Activated CD4-positive, alpha-beta T cell treated with anti-CD3 and anti-CD28 coated beads, Interleukin-10, Interleukin-2, amounts not matched to agents 100 ng/mL and 50 ng/mL, durations not matched to agents 16 hours and 8 hours (primary cell): ENCODE results near the gene HES7.

Source experiments
- DNase-seq: peaks from one replicate; pipeline ENCODE4 v3.0.0-alpha.2; 2020

The HES7 gene

DNA sequence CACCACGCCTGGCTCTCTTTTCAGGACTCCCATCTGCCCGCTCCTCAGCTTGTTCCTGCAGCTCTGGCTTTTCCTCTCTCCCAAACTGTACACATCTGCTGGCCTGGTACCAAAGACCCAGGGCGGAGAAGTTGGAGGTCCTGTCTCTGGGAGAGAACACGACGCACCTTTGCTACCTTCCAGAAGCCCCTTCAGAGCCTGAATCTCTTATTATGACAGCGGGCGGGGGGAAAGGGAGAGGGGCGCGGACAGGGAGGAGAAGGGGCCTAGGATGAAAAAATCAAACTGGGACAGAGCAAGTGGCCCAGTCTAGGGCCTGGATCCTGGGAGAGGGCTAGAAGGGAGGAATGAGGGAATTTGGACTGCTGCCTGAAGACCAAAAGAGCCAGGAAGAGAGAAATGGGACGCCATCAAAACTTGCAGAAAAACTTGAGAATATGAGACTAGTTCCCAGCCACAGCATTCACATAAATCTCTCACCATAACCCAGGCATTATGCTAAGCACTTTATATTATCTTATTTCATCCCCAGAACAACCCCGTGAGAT lies 30.8 kb upstream of the HES7 start:
- DNase-seq, result no peak

DNA sequence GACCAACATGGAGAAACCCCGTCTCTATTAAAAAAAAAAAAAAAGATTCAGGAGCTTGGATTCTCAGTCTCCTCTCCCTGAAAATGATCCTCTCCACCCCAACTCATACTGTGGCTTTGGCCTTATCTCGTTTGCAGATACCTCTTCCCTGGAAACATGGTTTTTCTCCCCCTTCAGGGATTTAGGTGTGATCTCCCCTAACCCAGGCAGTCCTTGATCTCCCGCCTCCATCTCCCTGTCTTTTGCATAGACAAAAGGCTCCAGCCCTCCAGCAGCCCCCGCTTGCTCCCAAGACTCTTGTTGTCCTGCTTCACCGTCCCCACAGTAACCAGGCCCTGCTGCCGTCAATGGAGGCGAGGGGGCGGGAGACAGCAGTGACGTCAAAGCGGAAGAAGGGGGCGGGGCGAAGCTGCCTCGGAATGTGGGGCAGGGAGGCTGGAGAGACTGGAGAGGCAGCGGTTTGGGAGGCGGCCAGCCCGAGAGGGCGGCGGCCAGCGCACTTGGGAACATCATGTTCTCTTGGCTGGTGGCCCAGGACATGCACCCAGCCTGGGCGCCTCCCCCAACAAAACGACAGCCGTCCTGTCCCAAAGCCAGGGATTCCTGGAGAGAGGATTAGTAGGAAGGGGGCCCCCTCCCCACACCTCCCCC lies 30.2 kb upstream of the HES7 start:
- DNase-seq, result peak; percentile 89

DNA sequence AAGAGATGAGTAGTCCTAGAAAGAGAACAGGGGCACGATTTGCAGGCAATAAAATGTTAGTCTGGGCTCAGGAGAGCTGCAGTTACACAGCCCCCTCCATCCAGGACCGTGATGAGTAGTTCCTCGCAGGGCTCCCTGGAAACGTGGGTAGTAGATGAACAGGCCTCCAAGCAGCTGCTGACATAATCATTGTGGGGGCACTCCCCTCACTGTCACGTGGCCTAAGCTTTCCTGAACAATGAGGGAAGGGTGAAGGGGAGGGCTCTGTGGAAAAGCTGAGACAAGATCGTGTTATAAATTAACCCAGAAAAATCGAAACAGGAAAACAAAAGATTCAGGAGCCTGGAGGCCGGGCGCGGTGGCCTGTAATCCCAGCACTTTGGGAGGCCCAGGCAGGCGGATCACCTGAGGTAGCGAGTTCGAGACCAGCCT lies 29.6 kb upstream of the HES7 start:
- DNase-seq, result peak; percentile 53

DNA sequence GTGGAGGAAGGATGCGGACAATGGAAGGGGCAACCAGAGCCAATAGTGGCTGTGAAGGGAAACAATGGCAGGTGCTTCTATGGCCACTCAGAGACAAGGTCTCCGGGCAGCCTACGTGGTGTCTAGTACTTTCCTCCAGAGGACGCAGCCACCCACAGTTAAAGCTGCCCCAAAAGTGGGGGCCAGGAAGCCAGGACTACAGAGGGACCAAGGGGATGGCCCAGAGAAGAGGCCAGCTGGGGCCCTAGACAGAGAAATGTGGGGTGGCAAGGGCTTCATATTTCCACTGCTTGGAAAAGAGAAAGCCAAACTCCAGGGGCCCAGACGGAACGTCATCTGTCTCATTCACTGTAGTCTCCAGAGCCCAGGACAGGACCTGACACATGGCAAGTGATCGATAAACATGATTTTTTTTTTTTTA lies 29.1 kb upstream of the HES7 start:
- DNase-seq, result no peak

DNA sequence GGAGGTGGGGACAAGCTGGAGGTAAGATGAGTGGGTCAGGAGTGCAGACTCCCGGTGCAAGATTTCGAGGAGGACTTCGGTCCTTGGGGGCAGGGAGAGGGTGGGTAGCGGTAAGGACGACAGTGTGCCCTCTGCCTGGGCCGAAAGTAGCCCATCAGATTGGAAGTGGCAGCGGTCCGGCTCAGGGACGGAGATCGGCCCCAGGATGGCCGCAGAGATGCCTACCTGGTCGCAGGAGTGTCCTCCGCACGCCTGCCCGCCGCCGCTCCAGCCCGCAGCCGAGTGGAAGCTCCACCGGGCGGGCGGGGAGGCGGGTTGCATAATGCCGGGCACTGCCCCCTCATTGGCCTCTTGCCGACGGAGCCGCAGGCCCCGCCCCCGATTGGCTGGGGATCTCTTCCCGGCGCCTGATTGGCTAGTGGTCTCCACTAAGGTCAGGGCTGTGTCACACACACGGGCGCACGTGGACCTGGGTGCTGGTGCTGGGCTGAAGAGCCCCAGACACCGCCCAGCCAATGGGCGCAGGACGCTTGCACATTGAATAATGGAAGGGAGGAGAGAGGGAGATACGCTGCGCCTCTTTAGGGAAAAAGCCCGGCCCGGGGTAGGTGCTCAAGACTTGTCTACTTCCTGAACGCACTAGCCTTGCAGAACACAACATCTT lies 28.3 kb upstream of the HES7 start, which contains the start of gene PER1:
Gene PER1 (minus strand): TSS at position 293 of the 664 bp plus-strand sequence. CDS start 1,698 bp downstream, outside the sequence.
- DNase-seq, result peak; percentile 97

DNA sequence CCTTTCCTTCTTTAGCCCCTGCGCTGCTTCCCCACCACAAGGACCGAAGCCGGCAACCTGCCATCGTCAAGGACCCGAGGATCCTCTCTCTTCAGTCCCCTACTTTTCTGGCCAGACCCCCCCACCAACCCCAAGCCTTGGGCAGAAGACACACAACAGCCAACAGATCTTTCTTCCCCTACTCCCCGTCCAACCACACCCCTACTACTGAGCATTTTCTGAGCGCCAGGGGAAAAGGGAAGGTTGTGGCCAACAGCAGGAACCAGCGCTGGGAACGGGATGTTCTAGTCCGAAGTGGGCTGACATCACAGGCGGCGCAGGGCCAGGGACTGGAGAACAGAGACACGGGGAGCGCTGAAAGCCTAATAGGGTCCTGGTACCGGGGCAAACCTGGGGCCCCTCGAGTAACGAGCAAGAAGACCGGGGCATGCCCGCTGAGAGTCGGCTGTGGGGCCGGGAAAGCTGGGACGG lies 27.8 kb upstream of the HES7 start:
- no peak for DNase-seq

DNA sequence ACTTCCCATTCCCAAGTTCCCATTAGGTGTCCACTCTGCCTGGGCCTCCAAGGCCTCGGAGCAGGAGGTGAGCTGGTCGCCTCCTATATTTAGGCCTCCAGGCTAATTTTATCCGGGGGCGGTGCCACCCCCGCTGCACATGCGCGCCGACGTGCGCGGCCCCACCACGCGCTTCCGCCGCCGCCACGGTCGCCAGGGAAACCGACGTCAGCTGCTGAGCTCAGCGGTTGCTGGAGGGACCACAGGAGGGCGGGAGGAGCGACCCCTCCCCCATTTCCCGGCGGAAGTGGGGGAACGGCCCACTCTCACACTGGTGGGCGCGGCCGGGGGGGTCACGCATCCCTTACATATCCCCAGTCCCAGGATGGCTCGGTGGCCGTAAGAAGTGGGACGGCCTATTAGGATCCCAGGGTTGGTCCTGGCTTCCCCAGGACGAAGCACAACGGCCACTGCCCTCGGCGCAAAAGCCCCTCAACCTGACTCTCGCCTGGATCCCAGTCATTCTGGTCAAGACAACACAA lies 27.3 kb upstream of the HES7 start:
- DNase-seq, result peak; percentile 92

DNA sequence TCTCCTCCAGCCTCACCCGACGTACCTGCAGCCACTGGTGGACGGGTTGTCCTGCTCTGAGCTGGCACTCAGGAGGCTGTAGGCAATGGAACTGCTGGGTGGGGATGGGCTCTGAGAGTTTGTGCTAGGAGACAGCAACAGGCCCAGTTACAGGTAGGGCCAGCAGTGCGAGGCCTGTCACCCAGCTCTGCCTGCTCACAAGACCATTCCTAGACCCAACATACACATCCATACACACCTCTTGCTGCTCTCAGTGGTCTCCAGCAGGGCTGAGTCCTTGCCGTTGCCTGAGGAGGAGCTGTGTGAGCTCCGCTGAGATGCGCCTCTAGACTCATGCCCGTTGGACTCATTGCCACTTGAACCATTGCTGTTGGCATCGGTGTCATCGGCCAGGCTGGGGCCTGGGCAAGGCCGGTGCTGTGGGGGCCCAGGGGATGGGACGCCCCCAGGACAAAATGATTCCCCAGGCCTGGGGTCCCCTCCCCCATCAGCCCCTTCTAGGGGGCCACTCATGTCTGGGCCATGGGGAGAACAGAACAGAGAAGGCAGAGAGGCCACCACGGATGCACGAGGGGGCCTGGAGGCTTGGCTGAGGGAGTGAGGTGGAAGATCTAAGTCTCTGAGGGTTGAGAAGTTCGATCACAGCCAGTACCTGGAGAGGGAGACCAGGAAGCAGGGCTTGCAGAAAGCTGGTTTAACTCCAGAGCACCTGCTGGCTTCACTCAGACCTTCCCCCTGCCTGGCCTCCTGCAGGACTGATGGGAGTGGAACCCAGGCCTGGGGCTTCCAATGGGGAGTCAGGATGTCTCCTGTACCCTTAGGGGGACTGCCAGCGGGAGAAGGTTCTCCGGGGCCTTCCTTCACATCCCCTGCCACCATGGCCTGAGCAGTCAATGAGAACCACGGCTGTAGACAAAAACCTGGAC lies 26.6 kb upstream of the HES7 start:
- DNase-seq, result no peak

DNA sequence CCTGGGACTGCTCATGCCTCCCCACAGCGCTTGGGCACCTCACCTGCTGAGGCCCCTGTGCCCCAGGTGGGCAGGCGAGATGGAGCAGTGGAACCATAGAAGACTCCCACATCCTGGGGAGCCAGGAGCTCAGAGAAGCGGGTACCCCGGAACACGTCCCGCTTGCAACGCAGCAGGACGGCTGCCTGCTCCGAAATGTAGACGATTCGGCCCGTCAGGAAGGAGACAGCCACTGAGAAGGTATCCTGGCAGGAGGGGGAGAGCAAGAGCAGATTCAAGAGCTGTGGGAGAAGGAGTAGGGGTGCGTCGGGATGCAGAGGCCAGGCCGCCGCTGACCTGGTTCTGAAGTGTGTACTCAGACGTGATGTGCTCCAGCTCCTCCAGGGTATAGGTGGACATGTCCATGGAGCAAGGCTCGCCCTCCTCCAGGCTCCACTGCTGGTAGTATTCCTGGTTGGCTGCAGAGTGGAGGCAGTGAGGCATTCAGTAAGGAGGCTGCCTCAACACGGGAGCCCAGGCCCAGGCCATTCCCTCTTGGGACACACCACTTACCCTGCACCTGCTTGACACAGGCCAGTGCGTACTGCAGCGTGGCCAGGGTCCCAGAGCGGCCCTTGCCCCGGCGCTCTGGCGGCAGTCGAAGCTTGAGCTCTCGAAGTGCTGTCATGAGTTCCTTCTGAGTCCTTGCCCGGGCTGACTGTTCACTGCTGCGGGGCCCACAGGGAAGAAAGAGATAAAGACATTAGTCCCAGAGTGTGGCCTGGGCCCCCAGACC lies 25.7 kb upstream of the HES7 start:
- DNase-seq, result no peak

DNA sequence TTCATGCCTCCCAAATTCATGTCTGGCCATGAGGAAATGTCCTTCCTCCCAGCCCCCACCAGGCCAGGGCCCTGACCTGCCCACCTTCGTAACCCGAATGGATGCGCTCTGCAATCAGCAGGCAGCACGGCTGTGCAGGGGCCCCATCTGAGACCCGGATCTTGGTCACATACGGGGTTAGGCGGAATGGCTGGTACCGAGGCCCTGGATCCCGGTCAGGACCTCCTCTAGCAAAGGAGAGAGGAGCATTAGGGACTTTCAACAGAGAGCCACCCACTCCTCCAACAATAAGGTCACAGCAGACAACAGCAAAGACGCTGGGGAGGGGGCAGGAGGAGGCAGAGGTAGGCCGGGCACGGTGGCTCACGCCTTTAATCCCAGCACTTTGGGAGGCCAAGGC lies 24.7 kb upstream of the HES7 start:
- DNase-seq, result no peak

DNA sequence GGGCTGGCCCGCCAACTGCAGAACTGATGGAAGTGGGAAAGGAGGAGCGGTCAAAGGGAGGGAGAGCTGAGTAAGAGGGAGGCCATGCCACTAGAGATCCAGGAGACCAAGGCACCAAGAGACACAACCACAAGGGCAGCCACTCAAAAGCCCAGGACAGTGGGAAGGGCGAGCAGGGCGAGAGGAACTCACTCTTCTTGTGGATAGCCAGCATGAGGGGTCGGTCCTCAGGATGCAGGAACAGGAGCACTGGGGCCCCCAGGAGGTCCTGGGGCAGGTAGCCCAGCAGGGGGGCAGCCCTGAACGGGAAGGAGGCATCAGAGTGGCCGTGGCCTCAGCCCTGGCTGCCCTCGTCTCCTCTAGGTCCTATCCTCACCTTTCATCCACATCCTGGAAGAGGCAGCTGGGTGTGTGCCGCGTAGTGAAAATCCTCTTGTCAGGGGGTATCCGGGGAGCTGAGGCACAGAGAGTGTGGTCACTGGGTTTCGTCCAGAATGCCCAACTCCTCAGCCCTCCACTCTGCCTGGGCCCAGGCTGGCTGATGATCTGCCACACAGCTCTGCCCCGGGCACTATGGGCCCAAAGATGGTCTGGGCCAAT lies 24.0 kb upstream of the HES7 start:
- no peak for DNase-seq

DNA sequence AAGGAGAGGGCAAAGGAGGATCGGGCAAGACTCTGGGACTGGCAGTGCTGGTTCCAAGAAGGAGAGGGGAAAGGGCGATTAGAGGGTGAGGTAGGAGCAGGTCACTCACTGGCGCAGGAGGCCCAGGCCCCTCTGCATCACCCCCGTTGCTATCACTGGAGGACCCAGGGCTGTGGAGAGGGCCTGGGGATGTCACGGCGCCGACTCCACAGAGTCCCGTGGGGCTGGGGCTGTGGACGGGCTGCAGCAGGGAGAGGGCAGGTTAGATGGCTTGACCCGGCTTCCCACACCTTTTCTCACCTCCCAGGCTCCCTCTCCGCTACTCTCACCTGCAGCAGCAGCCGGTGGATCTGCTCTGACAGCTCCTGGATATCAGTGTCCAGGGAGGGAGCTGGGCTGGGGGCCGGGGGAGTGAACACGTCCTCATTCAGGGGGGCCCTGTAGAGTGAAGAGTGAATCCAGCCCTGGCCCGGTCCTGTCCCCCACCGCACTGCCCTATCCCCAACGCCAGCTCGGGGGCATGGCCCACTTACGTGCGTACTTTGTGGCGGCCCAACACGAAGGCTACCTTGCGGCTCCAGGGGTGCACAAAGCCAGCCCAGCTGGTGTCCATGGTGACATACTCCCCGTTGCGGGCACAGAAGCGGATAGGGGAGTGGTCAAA lies 23.4 kb upstream of the HES7 start:
- no peak for DNase-seq

DNA sequence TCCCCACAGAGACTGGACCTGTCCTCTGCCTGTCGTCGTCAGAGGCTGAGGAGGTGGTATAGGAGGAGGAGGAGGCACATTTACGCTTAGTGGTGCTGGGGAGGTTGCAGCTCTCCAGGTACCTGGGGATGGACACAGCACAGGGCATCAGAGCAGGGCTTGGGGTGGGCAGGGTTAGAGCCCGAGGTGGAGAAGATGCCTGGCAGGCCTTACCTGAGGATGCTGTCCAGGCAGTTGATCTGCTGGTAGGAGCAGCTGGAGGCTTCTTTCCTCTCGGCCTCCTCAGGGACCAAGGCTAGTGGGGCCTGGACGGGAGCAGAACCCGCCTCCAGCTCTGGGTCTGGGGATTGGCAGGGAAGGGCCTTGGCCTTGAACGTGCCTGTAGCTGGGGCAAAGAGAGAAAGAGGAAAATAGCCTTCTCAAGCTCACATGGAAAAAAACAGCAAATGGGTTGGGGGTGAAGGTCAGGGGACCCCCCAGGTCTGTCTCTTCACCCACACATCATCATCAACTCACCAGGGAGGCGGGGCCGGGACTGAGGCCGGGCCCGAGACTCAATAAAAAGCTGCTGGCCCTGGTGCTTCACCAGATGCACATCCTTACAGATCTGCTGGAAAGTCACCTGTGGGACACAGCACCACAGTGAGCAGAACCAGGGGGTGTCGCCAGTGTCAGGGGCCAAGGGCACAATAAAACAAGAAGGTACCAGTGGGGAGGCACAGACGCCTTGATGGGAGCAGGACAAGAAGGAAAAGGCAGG lies 22.7 kb upstream of the HES7 start:
- no peak for DNase-seq

DNA sequence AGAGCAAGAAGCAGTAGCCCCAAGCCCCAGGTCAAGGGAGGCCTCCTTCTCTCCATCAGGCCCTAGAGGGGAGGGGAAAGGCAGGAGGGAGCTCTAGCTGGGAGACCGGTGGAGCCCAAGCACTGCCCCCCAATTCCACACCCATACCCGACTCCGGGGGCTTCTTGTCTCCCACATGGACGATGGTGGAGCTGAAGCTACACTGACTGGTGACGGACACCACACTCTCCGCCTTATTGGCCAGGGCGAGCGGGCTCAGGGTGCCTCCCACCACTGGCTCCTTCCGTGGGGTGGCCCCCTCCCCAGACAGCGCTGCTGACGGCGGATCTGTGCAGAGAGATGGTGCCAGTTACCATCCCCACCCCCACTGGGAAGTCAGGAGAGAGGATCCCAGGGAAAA lies 21.9 kb upstream of the HES7 start:
- DNase-seq, result no peak

DNA sequence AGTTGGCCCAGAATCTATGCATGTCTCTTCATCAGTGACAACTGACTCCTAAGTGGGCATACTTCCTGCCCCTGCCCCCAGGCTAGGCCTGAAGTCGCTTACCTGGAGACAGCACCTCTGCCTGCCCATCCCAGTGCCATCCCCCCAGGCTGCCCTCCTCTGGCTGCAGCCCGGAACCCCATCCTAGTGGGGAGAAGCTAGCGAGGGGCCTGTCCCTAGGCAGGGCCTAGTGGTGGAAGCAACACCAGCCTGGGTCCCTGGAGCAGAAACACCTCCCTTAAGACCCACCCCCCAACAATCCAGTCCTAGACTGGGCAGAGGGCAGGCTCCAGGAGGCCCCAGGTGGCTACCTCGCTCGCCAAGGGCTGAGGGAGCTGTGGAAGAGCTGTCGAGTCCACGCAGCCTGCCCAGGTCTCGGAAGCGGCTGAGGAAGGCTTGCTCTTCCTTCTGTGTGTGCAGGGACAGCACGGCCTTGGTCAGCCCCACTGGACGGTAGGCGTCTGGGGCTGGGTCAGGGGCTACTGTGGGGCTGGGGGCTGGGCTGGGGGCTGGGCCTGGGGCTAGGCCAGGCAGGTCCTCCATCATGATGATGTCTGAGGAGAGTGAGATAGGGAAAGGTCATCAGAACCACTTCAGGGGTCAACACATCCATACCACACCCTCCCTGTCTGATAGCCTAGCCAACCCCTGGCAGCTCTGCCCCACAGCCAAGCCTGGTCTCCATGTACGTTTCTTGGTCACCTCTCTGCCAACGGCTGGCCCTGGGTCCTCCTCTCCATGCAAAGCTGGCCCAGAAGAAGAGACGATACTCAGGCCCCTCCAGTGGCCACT lies 20.7 kb upstream of the HES7 start:
- DNase-seq, result no peak

DNA sequence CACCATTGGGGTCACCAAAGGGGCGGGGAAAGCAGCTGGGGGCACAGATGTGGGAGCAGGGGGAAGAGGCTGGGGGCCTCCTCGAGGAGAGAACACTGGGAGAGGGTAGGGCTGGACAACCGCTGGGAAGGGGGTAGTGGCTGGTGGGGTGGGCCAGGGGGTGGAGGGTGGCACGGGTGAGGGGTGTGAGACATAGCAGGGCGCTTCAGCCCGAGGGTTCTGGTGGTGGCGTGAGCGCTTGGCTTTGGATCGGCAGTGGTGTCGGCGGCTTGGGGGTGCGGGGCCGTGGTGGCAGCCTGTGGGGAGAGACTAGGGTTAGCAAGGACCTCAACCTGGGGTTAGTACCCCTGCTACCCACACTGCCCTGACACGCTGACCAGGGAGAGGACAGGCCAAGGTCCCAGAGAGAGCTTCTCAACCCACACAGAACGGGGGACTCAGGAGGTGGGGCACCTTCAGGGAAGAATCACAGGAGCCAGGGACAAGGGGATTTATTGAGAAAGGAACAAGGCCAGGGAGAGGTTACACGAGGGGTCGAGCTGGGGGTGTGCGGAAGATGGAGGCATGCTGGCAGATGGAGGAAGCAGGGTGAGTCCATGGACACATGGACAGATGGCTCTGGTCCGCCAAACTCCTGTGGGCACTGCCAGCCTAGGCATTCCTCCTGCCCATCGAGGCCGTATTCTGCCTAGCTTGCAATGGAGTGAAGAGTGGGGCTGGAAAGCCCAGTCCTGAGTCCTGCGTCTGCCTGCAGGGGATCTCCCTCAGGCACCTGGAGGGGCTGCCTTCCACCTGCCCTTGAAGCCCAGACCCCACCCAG lies 19.9 kb upstream of the HES7 start:
- no peak for DNase-seq

DNA sequence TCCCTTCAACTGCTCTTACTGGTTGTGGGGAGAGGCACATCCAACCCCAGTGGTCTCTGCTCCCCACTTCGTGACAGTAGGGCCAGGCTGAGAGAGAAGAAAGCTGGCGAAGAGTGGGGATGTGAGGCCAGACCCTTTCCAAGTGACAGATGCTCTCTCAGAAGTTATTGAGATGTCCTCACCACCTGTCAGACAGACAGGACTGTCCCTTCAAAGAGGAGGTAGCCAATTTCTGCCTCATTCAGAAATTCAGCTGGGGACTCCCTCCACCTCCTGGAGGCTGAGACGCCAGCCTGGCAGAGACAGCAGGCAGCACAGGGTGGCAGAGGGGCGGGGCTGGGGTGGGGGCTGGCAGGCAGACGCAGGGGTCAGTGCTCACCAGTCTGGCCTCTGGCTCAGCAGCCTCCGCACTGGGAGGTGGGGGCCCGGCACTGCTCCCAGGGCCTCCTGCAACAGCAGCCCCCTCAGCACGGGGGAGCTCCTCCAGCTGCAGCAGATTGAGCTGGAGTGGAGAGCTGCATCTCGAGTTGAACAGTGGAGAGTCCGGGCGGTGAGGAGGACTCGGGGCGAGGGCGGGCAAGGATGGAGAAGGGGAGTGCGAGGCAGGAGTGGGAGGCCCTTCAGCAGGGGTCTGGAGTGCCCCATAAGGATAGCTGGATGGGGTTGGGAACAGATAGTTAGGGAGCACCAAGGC lies 19.1 kb upstream of the HES7 start:
- DNase-seq, result no peak
